Body of pancreas (tissue), 4 donors: ENCODE measurements around the gene SSUH2. TPM values are rescaled to one million over a fixed set of nuclear protein-coding genes. Genes with fewer than 3 reads are reported as not detected.

Experiments used
- ATAC-seq: fragments of 150-250 bp; one replicate; pipeline ENCODE4 v1.9.1; 2016
- DNase-seq, 4 donors: peaks; one replicate each; pipeline ENCODE4 v3.0.0-alpha.2; 2019
- H3K27ac ChIP-seq, 4 donors: fragments of 200-600 bp; sonication (generic); 1 replicate in 3 of 4; 2 replicates in 1 of 4; pipeline versions ENCODE4 v1.5.1 to v1.6.1; 2016 to 2019; ENCODE audit warnings: mild to moderate bottlenecking in 1 of 4, mixed read lengths in 1 of 4, moderate library complexity in 1 of 4
- H3K27me3 ChIP-seq, 2 donors: fragments of 200-600 bp; sonication (generic); one replicate each; pipeline ENCODE4 v1.6.0; 2016; ENCODE audit warnings: mild to moderate bottlenecking in 1 of 2
- H3K36me3 ChIP-seq, 2 donors: fragments of 200-600 bp; sonication (generic); replicated peaks in 1 of 2; 2 replicates each; pipeline ENCODE4 v1.5.1; 2016; ENCODE audit warnings: low read depth in 2 of 2; ENCODE audit not compliant: insufficient read depth in 1 of 2
- H3K4me1 ChIP-seq: fragments of 200-600 bp; sonication (generic); one replicate; pipeline ENCODE4 v1.6.0; 2016
- H3K4me3 ChIP-seq, 2 donors: fragments of 200-600 bp; sonication (generic); 1 replicate in 1 of 2; 2 replicates in 1 of 2; pipeline ENCODE4 v1.5.1; 2016 to 2019
- H3K9me3 ChIP-seq, 3 donors: fragments of 200-600 bp; sonication (generic); 1 replicate in 2 of 3; 2 replicates in 1 of 3; pipeline ENCODE4 v1.5.1; 2016
- CTCF ChIP-seq, 7 experiments: fragments of 450-650 bp in 4 of 7; fragments of 200-600 bp in 3 of 7; sonication (generic) in 3 of 7; IDR thresholded peaks; one replicate each; pipeline ENCODE4 v1.5.1; 2016 to 2019; ENCODE audit warnings: antibody characterized with exemption in 7 of 7
- POLR2A ChIP-seq, 3 donors: fragments of 450-650 bp; IDR thresholded peaks; one replicate each; pipeline ENCODE4 v1.6.1; 2016; ENCODE audit warnings: antibody characterized with exemption in 3 of 3, mild to moderate bottlenecking in 2 of 3
- WGBS, 2 donors: methylation state at CpG; one replicate each; pipeline ENCODE4 v1.1.5; 2017; 5-methylcytosine and 5-hydroxymethylcytosine counted together
- intact Hi-C: fragments of 100-400 bp; cut with DNase I; formaldehyde crosslinking; loops from one replicate; pipeline ENCODE4 v1.15.1; 2023
- total RNA-seq, 2 donors: library from RNA; depleted of rRNA; stranded (reverse); fragments of >200 nt; gene quantifications; one replicate each; pipeline ENCODE4 v1.1.0, GENCODE V29; 2016

Gene SSUH2
- total RNA-seq, 2 donors from 2014 or later: 0.26 to 0.33 TPM

GRCh38 chr3:8635631-8636030 is 9.0 kb downstream of the SSUH2 start:
- Histone ChIP-seq H3K9me3 (no peaks in the 10 kb centered on the region), H3K27me3 (no peaks in the 10 kb centered on the region), H3K36me3 (no peaks in the 10 kb centered on the region), H3K4me1 (no peaks in the 10 kb centered on the region), H3K4me3 (no peak overlapping the region), H3K27ac (no peak overlapping the region)
- intact Hi-C loops: no loop called here
- 60 to 72% methylated on average over 7 of the region's 7 CpGs for WGBS, 2 donors
- no peak for DNase-seq
- ATAC-seq: no peak
- TF ChIP-seq CTCF (IDR thresholded peaks at IDR 0.05) (no peak), POLR2A (IDR thresholded peaks at IDR 0.05) (no peak)

- Histone ChIP-seq H3K4me1 (no peaks in the 10 kb centered on the region), H3K36me3 (no peaks in the 10 kb centered on the region), H3K9me3 (no peaks in the 10 kb centered on the region), H3K4me3 (no peak overlapping the region), H3K27ac (no peak overlapping the region), H3K27me3 (no peaks in the 10 kb centered on the region)
- TF ChIP-seq CTCF (IDR thresholded peaks at IDR 0.05) (no peak), POLR2A (IDR thresholded peaks at IDR 0.05) (no peak)
- 68 to 76% methylated on average over 2 of the region's 2 CpGs for WGBS, 2 donors
- ATAC-seq: no peak
- intact Hi-C loops: no loop called here
- no peak for DNase-seq
Observed at GRCh38 chr3:8635125-8635524, 9.5 kb downstream of the SSUH2 start.

GRCh38 chr3:8632402-8633237 is 12.0 kb downstream of the SSUH2 start:
- Histone ChIP-seq H3K27me3 (no peaks in the 10 kb centered on the region), H3K4me3 (no peak overlapping the region), H3K9me3 (no peaks in the 10 kb centered on the region), H3K36me3 (no peaks in the 10 kb centered on the region), H3K4me1 (no peaks in the 10 kb centered on the region), H3K27ac (no peak overlapping the region)
- intact Hi-C loops: no loop called here
- DNase-seq (no peak), ATAC-seq (no peak)
- 70 to 74% methylated on average over 7 of the region's 7 CpGs for WGBS, 2 donors
- no peak for TF ChIP-seq POLR2A (IDR thresholded peaks at IDR 0.05)
- no peak for TF ChIP-seq CTCF (IDR thresholded peaks at IDR 0.05)

- TF ChIP-seq POLR2A (IDR thresholded peaks at IDR 0.05) (no peak), CTCF (IDR thresholded peaks at IDR 0.05) (no peak)
- no peaks in the 10 kb centered on the region for H3K4me1 ChIP-seq
- WGBS, 2 donors: 54 to 58% methylated on average over 4 of the region's 4 CpGs
- ATAC-seq (no peak), DNase-seq (no peak)
- no peak overlapping the region for H3K27ac ChIP-seq
- no peaks in the 10 kb centered on the region for H3K9me3 ChIP-seq
- intact Hi-C loops: no loop called here
- H3K27me3 ChIP-seq: no peaks in the 10 kb centered on the region
- no peak overlapping the region for H3K4me3 ChIP-seq
- H3K36me3 ChIP-seq: no peaks in the 10 kb centered on the region
Observed at GRCh38 chr3:8631661-8632060, 12.9 kb downstream of the SSUH2 start.
